GM21526 (cell line): ENCODE data around the gene IL25.

Source experiments
- ATAC-seq: cut with Tn5 transposase; IDR thresholded peaks from one replicate; pipeline ENCODE4 v1.9.1; 2021; ENCODE audit warnings: moderate library complexity; ENCODE audit not compliant: unreplicated experiment, low FRiP score

The IL25 gene

GRCh38 chr14:23352506-23353432, 19.8 kb upstream of the IL25 start, which contains the start of gene SLC22A17:
Gene SLC22A17, minus strand, starts transcription at chr14:23352887.
- no peak for ATAC-seq

- no peak for ATAC-seq
These were observed 19.2 kb upstream of the IL25 start for GRCh38 chr14:23353433-23353780.

- no peak for ATAC-seq
These were observed 17.6 kb upstream of the IL25 start for GRCh38 chr14:23354990-23355389.

DNA sequence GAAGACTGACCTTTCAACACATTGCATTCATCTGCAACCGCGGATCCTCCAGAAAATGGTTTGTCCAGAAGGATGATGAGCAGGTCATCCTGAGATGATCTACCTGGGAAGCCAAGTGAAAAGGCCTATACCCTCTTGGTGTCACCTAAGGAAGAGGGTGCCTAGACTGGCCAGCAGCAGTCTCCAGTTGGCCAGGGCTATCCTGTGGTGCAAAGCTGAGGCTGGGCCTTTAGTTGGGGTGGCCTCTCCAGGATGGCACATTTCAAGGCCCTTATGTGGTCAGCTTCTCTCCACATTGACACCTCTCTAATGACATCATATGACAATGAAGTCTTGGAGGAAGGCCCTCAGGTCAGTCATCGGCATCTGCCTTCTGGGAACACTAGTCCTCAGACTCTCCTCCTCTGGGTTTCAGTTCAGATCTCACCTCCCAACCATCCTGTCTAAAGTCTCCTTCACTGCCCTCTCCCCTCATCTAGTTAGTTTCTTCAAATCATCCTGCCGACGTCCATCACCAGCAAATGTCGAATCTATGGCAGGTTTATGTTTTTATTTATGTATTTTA, 16.7 kb upstream of the IL25 start:
- ATAC-seq = no peak

DNA sequence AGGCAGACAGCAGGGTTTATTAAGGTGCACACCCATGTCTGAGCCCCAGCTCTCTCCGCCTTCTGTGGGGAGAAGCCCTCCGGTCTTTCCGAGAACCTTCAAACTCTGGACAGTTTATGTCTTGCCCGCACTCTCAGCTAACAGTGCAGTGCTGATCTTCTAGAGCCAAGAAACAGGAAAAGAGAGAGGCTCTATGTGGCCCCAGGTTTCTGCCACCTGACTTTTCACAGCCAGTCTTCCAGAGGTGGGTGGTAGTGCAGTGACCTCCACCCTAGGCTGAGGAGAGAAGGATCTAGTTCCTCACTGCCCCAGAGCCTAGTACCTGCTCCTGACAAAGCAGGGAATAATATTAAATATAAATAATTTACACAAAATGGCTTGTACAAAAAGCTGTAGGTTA, 15.9 kb upstream of the IL25 start:
- no peak for ATAC-seq

GRCh38 chr14:23357261-23357660, 15.3 kb upstream of the IL25 start:
- no peak for ATAC-seq

- ATAC-seq = no peak
These were observed 14.6 kb upstream of the IL25 start for GRCh38 chr14:23358042-23358441.

DNA sequence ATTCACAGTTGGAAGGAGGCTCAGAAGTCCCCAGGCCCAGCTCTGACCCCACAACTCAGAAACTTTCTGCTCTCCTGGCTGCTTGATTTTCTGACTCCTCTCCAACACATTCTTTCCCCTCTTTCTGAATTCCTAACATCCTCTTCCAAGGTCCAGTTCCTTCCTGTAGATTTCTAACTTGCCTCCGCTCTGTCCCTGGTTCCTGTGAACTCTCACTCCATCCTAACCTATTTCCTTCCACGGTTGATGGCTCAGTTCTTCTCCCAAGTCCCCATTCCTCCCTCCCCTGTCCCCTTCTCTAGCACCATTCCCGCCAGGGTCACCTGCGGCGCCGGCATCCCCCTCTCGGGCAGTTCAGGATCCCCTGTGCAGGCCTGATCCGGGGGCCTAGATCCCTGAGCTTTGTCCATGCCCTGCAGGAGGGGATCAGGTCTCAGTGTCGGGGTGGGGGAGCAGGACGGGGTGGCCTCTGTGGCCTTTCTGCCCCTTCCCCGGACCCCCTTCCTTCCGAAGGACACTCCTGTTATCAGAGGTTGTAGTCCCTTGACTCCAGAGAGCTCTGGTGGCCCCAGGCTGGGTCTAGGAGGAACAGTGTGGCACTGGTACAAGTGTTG, 13.9 kb upstream of the IL25 start:
- ATAC-seq = no peak

DNA sequence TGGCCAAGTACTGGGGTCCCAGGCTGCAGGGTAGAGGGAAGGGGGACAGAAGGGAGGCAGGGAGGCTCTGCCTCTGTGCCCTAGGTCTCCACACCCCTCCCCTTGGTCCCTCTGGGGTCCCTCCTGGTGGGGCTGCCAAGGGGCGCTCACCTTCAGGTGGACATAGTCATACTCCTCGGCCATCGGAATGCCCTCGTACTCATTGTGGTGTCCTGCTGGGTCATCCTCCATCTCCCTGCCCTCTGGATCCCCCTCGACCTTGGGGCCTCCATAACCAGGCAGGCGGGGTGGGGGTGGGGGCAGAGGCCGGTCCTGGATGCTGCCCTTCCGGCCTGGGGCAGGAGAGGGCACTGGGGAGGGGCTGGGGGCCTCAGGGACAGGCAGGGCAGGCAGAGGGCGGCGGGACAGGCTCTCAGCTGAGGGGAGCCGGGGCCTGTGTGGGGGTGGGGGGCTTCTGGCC, 13.4 kb upstream of the IL25 start:
- ATAC-seq = no peak

DNA sequence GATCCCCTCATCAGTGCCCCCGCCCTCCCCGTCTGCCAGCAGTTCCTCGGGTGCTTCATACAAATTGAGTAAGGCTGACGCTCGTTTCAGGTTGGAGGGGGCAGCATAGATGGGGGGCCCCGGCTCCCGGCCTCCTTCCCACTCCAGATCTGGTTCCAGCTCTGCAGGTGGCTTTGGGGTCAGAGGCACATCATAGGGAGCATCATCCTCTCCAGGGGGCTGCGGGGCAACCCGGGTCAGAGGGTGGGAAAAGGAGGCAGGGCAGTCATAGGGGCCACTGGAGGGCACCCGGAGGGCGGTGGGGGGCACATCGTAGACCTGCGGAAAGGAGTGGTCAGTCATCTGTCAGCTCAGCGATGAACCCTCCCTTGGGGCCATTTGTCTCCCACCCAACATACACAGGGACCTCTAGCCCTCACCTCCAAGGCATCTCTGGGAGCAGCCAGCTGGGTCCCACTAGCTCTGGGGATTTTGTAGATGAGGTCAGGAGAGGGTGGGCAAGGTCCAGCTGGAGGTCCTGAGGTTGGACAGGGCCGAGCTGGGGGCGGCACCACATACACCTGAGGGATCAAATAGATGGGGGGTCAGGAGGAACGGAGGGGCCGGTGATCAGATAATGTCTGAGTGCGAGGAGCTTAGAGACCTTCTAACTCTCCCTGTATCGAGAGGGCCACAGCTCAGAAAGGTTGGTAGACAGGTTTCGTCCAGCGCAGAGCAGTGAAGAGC, 12.7 kb upstream of the IL25 start:
- ATAC-seq = no peak

DNA sequence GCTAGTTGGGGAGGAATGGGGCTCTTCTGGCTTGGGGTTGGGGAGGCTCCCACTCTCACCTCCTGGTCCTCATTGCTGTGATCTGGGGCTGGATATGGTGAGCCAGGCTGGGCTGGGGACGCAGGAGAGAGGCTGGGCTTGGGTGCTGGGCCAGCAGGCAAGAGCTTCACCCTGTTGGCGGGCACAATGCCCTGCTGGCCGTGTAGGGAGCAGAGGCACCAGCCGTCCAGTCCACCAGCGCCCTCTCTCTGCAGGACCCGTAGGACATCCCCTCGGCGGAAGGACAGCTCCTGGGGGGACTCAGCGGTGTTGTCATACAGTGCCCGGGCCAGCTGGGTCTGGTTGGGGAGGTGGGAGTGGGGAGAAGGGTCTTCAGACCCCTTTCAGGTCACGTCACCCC, 12.1 kb upstream of the IL25 start:
- no peak for ATAC-seq

DNA sequence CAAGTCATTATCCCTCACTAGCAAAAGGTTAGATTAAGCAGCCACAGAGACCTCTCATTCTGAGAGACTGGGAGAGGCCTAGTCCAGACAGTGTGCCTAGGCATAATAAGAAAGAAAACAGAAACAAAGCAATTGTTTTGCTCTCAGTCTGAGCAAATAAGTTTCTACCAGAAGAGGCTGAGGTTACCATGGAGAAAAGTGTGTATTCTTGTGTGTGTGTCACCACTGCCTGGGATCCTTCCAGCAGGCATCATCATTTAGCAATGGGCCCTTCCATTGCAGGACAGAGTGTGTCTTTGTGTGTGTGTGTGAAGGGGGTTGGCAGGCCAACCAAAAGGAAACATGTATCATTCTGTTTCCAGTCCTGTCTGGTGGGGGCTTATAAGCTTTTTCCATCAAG, 11.3 kb upstream of the IL25 start:
- no peak for ATAC-seq

DNA sequence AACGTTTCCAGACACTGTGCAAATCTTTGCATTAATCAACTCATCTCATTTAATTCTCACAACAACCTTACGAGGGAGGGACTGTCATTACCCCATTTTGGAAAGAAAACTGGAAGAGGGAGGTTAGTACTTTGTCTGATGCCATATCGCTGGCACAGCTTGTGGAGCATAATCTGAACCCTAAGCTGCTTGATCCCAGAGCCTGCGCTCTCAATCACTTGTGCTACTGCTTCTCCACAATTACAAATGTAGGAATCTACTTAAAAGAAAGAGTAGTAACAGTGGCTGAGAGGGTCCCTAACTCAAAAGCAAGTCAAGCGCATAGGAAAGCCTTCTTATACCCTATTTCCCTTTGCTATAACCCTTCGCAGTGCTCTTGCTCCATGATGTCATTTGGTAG, 10.8 kb upstream of the IL25 start:
- no peak for ATAC-seq

DNA sequence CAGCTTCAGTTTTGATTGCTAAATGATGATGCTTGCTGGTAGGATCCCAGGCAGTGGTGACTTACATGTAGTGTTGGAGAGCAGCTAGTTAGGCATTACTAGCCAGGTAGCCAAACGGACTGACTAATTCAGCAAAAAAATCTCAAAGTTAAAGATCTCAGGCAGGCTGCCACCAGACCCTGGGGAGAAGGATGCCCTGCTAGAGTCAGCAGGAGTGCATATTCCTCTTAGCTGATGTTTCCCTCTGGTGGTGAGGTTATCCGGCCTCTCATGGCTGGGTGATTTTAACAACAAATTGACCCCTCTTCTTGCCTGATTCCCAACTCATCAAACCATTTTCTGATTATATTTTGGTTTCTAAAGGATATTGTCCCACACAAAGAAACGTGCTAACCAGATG, 10.4 kb upstream of the IL25 start:
- ATAC-seq = no peak

GRCh38 chr14:23364164-23365035, 8.2 kb upstream of the IL25 start:
- no peak for ATAC-seq

- no peak for ATAC-seq
These were observed 7.4 kb upstream of the IL25 start, which contains the start of gene EFS for GRCh38 chr14:23365036-23365731. Gene EFS, minus strand, starts transcription at chr14:23365172. Its CDS starts 147 bp downstream, at chr14:23365025.

GRCh38 chr14:23365732-23366425, 6.7 kb upstream of the IL25 start:
- ATAC-seq = no peak

DNA sequence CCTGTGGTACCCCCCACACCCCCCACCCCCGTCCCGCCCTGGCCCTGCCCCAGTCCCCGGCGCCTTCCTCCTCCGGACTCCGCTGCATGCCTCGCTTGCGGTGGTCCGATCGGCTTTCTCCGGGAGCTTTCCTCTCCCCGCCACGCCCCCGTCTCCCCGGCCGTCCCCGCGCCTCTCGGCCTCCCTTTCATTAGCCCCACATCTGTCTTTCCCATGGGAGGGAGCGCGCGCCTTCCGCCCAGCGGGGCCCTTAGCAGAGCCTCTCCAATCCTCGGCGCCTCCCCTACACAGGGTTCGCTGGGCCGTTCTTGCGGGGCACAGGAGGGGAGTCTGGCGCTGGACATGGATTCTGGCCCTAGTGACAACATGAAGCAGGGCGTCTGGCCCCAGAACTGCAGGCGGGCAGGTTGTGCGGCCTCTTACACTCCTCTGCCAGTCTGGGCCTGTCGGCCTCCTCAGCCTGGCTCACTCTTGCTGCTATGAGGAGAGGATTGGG, 6.1 kb upstream of the IL25 start:
- no peak for ATAC-seq

- no peak for ATAC-seq
These were observed 2.4 kb upstream of the IL25 start for GRCh38 chr14:23370221-23370620.
